HG02884 (cell line): Measurements from ENCODE around the gene OLFM3.

Experiments
- ATAC-seq: cut with Tn5 transposase; IDR thresholded peaks from one replicate; pipeline ENCODE4 v1.9.1; 2021; ENCODE audit warnings: mild to moderate bottlenecking, moderate library complexity; ENCODE audit not compliant: unreplicated experiment

The OLFM3 gene

DNA sequence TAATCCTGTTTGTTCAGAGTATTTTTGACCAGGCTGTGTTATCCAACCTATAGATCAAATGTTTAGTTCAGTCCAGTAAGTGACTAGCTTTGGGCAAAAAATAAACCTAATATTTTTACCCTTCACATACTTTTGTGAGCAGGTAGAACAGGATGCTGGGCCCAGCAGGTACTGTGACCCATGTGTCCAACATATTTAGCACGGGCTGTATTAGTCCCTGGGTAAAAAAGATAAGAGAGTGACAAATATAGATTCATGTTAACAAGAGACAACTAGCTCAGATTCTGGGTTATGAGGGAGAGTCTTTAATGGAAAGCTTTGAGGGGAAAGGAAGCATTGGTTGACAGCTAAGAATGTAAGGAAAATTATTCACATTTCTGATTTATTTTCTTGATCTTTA is 43.1 kb downstream of the OLFM3 start:
- ATAC-seq: no peak

DNA sequence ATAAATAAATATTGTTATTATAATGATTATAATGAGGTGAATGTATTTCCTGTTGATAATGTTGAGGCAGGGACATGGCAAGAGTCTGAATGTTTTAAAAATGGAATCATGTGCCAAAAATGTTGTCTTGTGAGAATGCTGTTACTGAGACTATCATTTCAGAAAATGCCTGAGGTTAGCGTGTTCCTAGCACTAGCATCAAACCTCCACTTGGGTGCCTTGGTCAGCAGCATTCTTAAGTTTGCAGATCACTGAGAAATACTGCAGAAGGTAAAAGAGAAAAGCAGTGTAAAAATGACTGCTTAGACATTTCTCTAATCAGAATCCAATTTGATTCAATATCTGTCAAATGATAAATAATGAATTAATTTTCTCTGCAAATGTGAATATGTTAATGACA is 50.8 kb downstream of the OLFM3 start:
- ATAC-seq: no peak

DNA sequence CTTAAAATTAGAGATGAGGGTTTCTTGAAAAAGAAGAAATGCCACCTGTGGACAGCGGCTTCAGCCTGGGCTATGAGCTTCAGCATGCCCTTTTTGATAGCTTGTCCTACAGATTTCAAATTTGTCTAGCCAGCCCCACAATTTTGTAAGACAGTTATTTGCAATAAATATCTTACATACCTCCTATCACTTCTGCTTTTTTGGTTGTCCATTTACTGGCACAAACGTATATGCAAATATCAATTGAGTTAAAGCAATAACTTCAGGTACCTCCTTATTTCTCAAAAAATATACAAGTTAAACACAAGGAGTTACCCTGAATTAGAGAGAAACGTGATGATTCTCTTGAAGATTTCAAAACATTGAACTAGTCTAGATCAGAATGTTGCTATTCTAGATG is 53.5 kb downstream of the OLFM3 start:
- ATAC-seq: no peak

DNA sequence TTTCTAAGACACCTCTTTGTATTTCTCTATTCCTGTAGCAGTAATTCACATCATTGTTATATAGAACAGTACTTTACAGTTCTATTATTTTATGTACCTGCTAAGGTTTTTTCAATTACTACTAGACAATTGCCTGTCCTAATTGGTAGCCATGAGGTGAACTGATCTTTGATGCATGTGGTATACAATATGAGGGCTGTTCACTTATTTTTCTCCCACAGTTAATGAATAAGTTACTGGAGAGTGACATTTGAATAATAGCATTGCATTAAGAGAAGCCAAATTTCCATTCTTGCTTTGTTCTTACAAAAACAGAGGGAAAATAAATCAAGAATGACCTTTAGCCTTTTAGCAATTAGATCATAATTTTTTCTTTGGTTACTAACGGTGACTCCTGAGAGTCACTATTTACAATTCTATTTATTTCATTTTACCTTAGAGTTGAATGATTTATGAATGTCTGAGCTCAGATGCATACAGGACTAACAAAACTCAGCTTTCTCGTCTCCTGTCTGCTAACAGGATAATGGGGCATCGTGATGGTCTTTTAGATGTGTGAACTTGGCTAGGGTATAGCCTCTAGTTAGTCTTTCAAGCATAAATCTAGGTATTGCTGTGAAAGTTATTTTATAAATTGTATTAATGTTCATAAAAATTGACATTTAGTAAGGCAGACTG is 54.1 kb downstream of the OLFM3 start:
- no peak for ATAC-seq

DNA sequence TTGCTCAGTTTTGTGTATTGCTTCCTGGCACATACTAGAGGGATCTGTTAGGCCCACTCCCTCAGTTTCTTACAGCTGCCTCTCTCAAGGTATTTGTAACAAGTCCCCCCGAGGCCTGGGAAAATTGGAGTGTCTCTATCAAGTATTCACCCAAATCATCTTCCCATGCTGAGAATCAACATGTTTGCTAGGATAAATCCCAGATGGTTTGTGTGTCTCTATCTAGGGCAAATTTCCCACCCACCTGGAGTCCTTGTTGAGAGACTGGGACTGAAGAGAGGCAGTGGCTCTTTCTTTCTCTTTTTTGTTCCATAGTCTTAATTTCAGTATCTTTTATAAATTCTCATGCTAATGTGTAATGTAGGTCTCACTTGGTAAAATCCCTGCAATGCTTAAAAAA is 58.0 kb downstream of the OLFM3 start:
- ATAC-seq: no peak

DNA sequence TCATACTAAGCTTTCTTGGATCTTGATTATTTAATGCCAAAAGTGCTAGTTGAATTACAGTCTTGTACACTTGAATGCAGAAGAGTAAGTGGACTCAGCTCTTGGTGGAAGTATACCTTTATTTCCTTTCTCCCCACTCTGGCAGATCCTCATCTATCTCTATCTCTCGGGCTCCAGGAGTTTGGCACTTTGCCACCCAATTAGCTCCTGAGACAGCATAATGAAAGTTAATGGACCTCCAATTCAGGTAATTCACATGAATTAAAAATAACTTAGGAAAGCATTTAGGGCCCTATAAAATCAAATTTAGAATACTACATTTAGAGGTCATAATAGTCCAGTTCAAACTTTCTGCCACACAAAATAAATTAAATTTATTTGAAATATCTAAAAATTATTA is 67.4 kb downstream of the OLFM3 start:
- ATAC-seq: no peak

DNA sequence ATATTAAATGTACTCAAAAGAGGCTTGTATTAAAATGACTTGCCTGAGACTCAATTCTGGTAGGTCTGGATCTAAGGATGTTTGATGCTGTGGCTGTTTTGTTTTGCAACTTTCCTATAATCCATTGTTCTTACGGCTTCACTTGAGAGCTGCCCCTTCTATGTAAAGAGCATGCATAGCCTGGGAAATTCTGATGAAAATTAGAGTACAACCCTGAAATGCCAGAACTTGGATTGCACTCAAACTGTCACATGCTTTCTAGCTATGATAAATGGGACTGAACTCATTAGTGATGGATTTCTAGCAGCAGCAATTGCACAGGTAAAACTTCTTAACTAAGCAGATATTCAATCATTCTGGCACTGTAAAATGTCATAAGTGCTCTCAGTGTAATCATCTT is 67.9 kb downstream of the OLFM3 start:
- no peak for ATAC-seq

DNA sequence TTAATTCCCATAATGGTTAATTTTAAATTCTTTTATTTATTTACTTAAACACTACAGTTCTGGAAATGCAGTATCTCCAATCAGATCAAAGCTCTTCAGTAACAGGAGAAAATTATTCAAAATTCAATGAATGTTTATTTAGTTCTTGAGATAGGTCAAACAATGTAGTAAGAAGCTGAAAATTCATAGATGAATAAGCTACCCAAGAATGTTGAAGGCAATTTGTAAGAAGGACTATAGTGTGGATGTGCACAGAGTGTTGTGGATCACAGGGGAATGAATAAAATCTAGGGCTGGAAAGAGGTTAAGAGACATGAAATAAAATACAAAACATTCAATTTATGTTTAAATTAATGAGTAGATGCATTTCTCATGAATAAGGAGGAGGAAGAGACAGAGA is 72.0 kb downstream of the OLFM3 start:
- ATAC-seq: no peak

DNA sequence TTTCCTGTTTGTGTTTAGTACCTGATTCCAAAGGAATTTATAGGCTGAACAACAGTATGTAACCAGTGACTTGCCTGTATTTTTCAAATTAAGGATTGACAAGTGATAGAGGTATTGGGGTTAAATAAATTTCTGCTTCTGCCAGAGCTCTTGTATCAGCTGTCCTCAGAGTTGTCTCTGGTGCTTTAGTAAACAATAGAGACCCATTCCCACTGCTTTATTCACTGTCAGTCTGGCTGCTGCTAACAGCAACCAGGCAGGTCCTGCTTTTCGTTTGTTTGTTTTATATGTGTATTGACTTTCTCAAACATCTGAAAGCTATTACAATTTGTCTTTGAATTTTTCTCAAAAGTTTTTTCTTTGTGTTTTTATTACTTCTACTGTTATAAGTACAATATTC is 76.1 kb downstream of the OLFM3 start:
- no peak for ATAC-seq

DNA sequence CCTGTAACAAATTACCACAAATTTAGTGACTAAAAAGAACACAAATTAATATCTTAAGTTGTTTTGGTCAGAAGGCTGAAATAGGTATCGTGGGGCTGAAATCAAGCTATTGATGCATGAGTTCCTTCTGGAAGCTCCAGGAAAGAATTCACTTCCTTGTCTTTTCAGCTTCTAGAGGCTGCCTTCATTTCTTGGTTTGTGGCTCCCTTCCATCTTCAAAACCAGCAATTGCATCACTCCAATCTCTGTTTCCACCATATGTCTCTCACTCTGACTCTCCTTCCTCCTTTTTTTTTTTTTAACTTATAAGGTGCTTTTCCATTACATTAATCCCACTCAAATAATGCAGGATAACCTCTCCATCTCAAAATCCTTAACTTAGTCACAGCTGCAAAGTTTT is 78.4 kb downstream of the OLFM3 start:
- ATAC-seq: no peak

DNA sequence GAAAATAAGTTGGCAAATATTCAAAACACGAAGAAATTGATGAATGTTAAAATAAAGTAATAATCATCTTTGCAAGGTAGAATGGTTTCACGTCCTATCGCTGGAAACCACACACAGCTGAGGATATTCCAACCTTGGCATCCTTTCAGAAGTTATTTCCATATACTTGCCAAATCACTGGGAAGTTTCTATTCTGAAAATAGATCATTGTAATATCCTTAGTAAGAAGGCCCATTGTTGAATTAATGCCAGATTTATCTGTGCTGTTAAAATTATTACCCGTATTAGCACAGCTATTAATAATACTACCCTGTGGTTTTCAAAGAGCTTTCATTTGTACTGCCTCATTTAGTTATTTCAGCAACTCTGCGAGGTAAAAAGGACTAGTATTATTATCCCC is 81.1 kb downstream of the OLFM3 start:
- ATAC-seq: no peak

DNA sequence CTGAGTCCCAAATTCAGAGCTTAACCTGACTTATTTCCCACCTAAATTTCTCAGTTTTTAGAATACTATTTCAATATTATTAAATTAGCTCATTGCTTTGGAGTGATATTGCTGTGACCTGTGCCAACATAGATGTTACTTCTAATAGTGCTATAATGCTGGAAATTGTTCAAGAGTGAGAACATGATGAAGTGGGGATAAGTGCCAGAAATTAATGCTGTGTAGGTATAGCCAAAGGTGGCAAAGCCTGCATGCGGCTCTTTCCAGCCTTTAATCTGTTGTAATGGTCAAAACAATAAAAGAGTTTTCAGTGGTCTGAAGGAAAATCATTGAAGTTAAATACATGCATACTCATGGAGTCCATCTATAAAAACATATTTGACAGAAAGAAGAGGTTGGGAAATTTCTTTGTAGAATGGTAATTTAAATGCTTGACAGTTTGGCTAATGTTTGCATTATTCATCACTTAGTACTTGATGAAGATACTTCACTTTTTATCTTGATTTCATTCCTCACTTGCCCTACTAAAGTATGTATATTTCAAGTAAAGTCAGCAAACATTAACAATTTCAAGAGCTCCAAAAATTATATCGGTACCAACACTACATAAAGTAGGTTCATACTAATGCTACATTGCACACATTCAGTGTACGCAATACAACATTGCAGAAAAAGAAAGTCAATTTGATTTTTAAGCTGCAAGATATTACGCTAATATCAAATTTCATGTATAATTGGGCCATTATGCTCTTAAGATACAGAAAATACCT is 82.1 kb downstream of the OLFM3 start:
- no peak for ATAC-seq

DNA sequence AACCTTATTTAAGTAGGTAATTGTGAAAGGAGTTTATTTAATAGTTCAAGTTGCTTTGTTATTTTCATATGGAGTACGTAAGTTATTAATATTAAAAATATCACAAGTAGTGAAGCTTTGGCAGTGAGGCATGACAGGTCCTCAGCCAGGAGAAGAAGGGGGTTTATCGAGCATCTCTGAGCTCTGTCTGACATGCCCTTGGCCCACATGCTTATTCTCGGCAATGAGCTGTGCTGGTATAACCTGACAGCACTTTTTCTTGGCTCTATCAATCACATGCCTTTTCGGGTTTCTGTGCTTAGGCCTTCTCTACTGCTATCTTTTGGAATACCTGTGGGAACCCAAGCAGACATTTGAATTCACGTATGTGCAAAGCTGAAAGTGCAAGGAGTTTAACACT is 84.8 kb downstream of the OLFM3 start:
- ATAC-seq: no peak

DNA sequence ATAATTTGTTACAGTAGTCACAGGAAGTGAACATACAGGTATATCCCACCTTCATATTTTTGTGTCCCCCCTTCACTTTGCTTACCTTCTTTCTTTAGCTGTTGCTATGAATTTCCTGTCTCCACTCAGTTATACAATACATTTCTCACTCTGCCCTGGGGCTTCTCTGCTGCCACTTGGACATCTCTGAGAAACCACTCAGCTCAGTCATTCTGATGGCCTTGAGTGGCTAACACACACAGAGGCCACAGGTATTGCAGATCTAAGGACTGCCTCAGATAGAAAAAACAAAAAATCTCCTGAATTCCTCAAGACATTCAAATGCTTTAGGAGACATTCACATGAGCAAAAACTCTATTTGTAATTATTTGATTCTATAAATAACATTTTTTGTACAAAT is 87.7 kb downstream of the OLFM3 start:
- no peak for ATAC-seq

DNA sequence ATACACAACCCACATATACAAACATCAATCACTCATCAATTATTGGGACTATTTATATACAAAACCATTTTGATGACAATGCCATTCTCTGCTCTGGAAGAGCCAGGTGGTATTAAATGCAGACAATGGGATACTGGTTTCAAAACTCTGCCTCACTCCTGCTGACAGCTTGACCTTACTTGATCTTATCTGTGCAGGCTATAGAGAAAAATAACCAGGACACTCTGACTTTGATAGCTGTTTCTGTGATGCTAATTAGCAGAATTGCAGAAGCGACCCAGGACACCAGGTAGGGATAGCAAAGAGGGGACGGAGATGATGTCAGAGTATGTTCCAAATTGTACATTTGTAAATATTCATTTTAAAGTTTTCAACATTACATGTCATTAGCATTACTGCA is 89.5 kb downstream of the OLFM3 start:
- ATAC-seq: no peak

DNA sequence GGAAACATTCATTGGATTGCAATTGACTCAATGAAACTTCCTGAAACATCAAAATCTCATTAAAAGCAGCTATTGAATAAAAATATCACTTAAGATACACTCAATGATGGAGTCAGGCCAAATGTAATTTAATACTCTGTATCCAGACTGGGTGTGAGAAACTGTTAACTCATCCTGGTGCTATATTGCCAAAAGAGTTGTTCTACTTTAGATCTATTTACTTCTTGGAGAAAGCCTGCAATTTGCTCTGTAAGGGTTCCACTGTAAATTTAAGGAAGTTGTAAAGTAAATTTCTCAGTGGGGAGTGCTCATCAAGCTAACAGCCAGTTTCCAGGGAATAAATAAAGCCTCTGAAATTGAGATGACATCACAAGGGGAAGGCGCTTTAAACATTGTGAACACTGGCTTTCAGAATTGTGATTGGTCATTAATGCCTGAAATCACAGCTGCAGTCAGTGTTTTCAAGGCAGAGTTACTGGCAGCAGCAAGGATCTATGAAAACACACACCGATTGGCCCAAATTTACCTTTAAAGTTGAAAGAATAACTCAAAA is 91.4 kb downstream of the OLFM3 start:
- no peak for ATAC-seq

DNA sequence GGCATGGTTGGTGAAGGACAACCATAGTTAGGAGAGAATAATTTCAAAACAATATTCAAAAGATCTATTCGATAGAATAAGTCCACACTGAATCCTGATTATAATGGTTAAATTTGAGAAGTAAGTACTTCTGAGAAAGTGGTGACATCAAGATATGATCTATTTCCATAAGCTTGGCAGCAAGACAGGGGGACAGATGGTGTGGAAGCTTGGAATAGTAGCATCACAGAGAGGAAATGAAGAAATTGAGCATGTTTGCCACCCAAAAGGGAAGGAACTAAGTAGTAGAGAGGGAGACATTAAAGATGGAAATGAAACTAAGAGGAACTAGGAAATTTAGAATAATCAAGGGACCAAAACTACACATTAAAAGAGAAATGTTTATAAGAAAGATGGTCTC is 94.5 kb downstream of the OLFM3 start:
- no peak for ATAC-seq

DNA sequence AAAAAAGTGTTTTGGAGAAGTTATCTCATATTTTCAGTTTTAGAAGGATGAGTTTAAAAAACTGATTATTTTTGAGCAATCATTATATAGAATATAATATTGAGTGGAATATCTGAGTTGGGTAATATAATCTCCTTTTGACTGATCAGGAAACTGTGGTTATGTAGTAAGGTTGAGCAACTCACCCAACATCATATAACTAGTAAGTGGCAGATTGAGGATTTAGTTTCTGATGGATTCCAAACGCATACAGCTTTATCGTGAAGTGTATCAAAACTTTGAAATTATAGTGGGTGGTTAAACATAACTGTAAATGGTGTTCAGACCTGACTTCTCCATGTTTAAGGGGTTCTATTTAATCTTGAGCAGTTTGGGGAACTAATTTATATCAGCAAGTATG is 98.6 kb downstream of the OLFM3 start:
- no peak for ATAC-seq

DNA sequence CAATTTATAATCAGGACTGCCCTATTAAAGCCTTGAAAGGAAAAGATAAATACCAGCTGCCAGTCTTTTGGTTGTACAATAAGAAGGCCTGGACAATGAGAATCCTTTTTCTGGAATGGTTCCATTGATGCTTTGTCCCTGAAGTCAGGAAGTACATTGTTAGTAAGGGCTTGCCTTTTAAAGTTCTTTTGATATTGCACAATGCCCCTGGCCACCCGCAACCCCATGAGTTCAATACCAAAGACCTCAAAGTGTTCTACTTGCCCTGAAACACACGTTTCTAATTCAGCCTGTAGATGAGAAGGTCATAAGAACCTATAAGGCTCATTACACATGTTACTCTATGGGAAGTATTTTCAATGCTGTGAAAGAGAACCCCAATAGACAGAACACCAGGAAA is 112.1 kb downstream of the OLFM3 start:
- no peak for ATAC-seq

DNA sequence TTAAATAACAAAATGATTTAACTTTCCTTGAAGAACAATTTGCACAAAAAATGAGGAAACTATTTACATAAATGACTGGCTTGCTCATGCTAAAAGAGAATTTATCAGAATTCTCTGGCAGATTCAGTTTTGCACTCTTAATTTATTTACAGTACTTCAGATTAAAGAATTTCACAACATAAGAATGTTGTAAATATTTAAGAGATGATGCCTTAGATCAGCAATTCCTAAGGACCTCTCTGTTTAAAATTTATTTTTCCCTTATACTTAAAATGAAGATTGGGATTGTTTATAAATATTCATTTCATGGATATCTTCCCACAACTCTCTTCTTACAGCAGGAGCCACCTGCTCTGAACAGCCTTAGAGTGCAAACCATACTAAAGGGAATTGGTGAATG is 120.8 kb downstream of the OLFM3 start:
- ATAC-seq: no peak

DNA sequence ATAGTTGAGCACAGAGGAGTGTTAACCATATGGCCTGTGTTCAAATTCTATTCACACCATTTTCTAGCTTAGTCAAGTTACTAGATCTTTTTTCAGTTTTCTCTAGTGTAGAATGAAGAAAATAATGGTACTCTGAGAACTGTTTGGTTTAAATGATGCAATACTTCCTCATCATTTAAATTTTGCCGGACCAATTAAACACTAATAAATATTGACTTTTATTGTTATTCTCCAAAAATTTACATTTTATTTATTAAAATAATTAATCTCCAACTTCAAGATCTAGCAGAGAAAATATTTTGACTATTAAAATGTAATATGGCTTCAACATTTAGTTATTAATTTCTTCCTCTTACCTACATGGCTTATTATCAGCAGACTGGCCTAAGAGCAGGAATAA is 123.1 kb downstream of the OLFM3 start:
- no peak for ATAC-seq

DNA sequence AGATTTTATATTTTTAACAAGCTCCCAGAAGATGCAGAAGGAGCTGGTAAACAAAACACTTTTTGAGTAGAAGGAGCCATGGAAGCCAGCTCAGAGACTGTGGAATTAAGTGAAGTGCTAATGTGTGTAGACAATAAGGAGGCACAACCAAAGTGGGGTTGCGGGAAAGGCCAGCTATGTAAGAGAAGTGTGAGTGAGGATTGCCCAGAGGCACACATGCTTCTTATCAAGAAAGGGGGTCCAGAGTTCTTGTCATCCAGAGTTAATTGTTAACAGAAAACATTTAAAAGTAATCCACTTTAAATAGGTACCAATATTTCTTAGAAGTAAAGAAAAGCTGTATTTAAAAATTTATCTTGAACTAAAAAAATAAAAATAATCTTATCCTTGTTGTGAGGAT is 136.8 kb downstream of the OLFM3 start:
- ATAC-seq: no peak

DNA sequence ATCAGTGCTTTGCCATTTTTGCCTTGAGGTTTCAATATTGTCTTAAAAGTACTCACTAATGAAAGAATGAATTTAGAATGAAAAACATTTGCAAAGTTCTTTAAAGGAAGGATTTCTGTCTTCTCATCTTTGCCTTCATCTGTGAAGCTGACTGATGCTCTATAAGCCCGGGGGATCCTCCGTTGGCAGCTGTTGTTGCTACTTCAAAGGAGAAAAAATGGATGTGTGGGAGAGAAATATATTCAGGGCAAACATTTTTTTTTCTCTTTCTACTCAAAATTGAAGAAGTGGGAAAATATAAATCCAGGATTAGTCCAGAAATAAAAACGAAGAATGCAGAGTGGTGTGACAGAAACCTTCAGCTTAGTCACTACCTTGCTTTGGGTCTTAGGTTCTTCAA is 142.5 kb downstream of the OLFM3 start:
- no peak for ATAC-seq
